ENCODE measurements around the gene QRICH2. TPM values are rescaled to one million over a fixed set of nuclear protein-coding genes. Genes with fewer than 3 reads are reported as not detected.

QRICH2 gene
- total RNA-seq, 1 experiment from 2014 or later: 4.7 TPM

- Histone ChIP-seq H3K36me3 (peaks cover 72% of the 10 kb centered on the region), H3K27me3 (replicated peaks) (no peaks in the 10 kb centered on the region), H3K27ac (no peak overlapping the region), H3K4me1 (replicated peaks) (no peaks in the 10 kb centered on the region; the same call in 1 of the 2 replicates), H3K9me3 (replicated peaks) (no peaks in the 10 kb centered on the region), H3K4me3 (no peak overlapping the region)
- no peak for DNase-seq (ENCODE audit: low read depth in 1 of 2, low spot score in 2 of 2)
Measured at GRCh38 chr17:76343106-76343505, 35.0 kb upstream of the QRICH2 start.

GRCh38 chr17:76341301-76341700 is 33.2 kb upstream of the QRICH2 start:
- Histone ChIP-seq H3K27me3 (replicated peaks) (no peaks in the 10 kb centered on the region), H3K4me1 (replicated peaks) (peaks cover 14% of the 10 kb centered on the region), H3K4me3 (no peak overlapping the region), H3K36me3 (peaks cover 62% of the 10 kb centered on the region), H3K27ac (no peak overlapping the region), H3K9me3 (replicated peaks) (no peaks in the 10 kb centered on the region)
- no peak for DNase-seq (ENCODE audit: low read depth in 1 of 2, low spot score in 2 of 2)

GRCh38 chr17:76337413-76337777 is 29.3 kb upstream of the QRICH2 start:
- Histone ChIP-seq H3K27ac (peak overlapping the region; percentile 14), H3K9me3 (replicated peaks) (no peaks in the 10 kb centered on the region), H3K36me3 (peaks cover 42% of the 10 kb centered on the region), H3K4me3 (no peak overlapping the region), H3K4me1 (replicated peaks) (peaks cover 45% of the 10 kb centered on the region), H3K27me3 (replicated peaks) (no peaks in the 10 kb centered on the region)
- DNase-seq (ENCODE audit: low read depth in 1 of 2, low spot score in 2 of 2): peak in 1 of 2 experiments; percentile 48

GRCh38 chr17:76336756-76337412 is 28.8 kb upstream of the QRICH2 start:
- no peaks in the 10 kb centered on the region for H3K27me3 ChIP-seq (replicated peaks)
- peaks cover 43% of the 10 kb centered on the region for H3K36me3 ChIP-seq
- H3K4me3 ChIP-seq: no peak overlapping the region
- H3K9me3 ChIP-seq (replicated peaks): no peaks in the 10 kb centered on the region
- peak overlapping the region; percentile 14 for H3K27ac ChIP-seq
- H3K4me1 ChIP-seq (replicated peaks): peaks cover 45% of the 10 kb centered on the region
- no peak for DNase-seq (ENCODE audit: low read depth in 1 of 2, low spot score in 2 of 2)

GRCh38 chr17:76335716-76336381 is 27.8 kb upstream of the QRICH2 start:
- DNase-seq (ENCODE audit: low read depth in 1 of 2, low spot score in 2 of 2): no peak
- Histone ChIP-seq H3K4me1 (replicated peaks) (peaks cover 45% of the 10 kb centered on the region), H3K9me3 (replicated peaks) (no peaks in the 10 kb centered on the region), H3K27me3 (replicated peaks) (no peaks in the 10 kb centered on the region), H3K27ac (peak overlapping the region; percentile 76), H3K36me3 (peaks cover 46% of the 10 kb centered on the region), H3K4me3 (no peak overlapping the region)

GRCh38 chr17:76333673-76334505 is 25.8 kb upstream of the QRICH2 start:
- peak in 1 of 2 experiments; percentile 19 for DNase-seq (ENCODE audit: low read depth in 1 of 2, low spot score in 2 of 2)
- no peaks in the 10 kb centered on the region for H3K27me3 ChIP-seq (replicated peaks)

GRCh38 chr17:76331083-76331482 is 23.0 kb upstream of the QRICH2 start:
- no peak for DNase-seq (ENCODE audit: low read depth in 1 of 2, low spot score in 2 of 2)
- H3K27ac ChIP-seq: no peak overlapping the region
- no peaks in the 10 kb centered on the region for H3K9me3 ChIP-seq (replicated peaks)
- H3K27me3 ChIP-seq (replicated peaks): no peaks in the 10 kb centered on the region
- no peak overlapping the region for H3K4me3 ChIP-seq
- H3K36me3 ChIP-seq: peaks cover 73% of the 10 kb centered on the region
- peaks cover 31% of the 10 kb centered on the region for H3K4me1 ChIP-seq (replicated peaks)

More at GRCh38 chr17:76333673-76334505, 25.8 kb upstream of the QRICH2 start:
- Histone ChIP-seq H3K36me3 (peaks cover 51% of the 10 kb centered on the region), H3K4me3 (no peak overlapping the region), H3K27ac (peak overlapping the region; percentile 76), H3K4me1 (replicated peaks) (peaks cover 45% of the 10 kb centered on the region), H3K9me3 (replicated peaks) (no peaks in the 10 kb centered on the region)

- DNase-seq (ENCODE audit: low read depth in 1 of 2, low spot score in 2 of 2): no peak
- Histone ChIP-seq H3K36me3 (peaks cover 77% of the 10 kb centered on the region), H3K4me1 (replicated peaks) (peaks cover 17% of the 10 kb centered on the region), H3K27ac (no peak overlapping the region), H3K9me3 (replicated peaks) (no peaks in the 10 kb centered on the region), H3K4me3 (no peak overlapping the region), H3K27me3 (replicated peaks) (no peaks in the 10 kb centered on the region)
Measured at GRCh38 chr17:76329664-76330063, 21.6 kb upstream of the QRICH2 start.

- Histone ChIP-seq H3K27ac (no peak overlapping the region), H3K36me3 (peaks cover 89% of the 10 kb centered on the region), H3K27me3 (replicated peaks) (no peaks in the 10 kb centered on the region), H3K9me3 (replicated peaks) (no peaks in the 10 kb centered on the region), H3K4me1 (replicated peaks) (no peaks in the 10 kb centered on the region), H3K4me3 (no peak overlapping the region)
- DNase-seq (ENCODE audit: low read depth in 1 of 2, low spot score in 2 of 2): no peak
Measured at GRCh38 chr17:76327696-76328095, 19.6 kb upstream of the QRICH2 start.

GRCh38 chr17:76326306-76326705 is 18.2 kb upstream of the QRICH2 start:
- Histone ChIP-seq H3K4me1 (replicated peaks) (no peaks in the 10 kb centered on the region), H3K9me3 (replicated peaks) (no peaks in the 10 kb centered on the region), H3K36me3 (peaks cover 92% of the 10 kb centered on the region), H3K4me3 (no peak overlapping the region), H3K27me3 (replicated peaks) (no peaks in the 10 kb centered on the region), H3K27ac (no peak overlapping the region)
- DNase-seq (ENCODE audit: low read depth in 1 of 2, low spot score in 2 of 2): no peak

- peak overlapping the region; percentile 13; the same call in 1 of the 2 replicates for H3K27ac ChIP-seq
- DNase-seq (ENCODE audit: low read depth in 1 of 2, low spot score in 2 of 2): no peak
- no peaks in the 10 kb centered on the region for H3K27me3 ChIP-seq (replicated peaks)
- H3K9me3 ChIP-seq (replicated peaks): no peaks in the 10 kb centered on the region
- no peak overlapping the region for H3K4me3 ChIP-seq
- peaks cover 68% of the 10 kb centered on the region for H3K36me3 ChIP-seq
- peaks cover 8% of the 10 kb centered on the region; the same call in 1 of the 2 replicates for H3K4me1 ChIP-seq (replicated peaks)
Measured at GRCh38 chr17:76318586-76318985, 10.5 kb upstream of the QRICH2 start.

- Histone ChIP-seq H3K27ac (no peak overlapping the region), H3K4me1 (replicated peaks) (peaks cover 8% of the 10 kb centered on the region; the same call in 1 of the 2 replicates), H3K4me3 (no peak overlapping the region), H3K27me3 (replicated peaks) (no peaks in the 10 kb centered on the region), H3K36me3 (peaks cover 68% of the 10 kb centered on the region), H3K9me3 (replicated peaks) (no peaks in the 10 kb centered on the region)
- no peak for DNase-seq (ENCODE audit: low read depth in 1 of 2, low spot score in 2 of 2)
Measured at GRCh38 chr17:76317535-76317934, 9.5 kb upstream of the QRICH2 start.

- H3K4me3 ChIP-seq: no peak overlapping the region
- no peak for DNase-seq (ENCODE audit: low read depth in 1 of 2, low spot score in 2 of 2)
- peaks cover 8% of the 10 kb centered on the region; the same call in 1 of the 2 replicates for H3K4me1 ChIP-seq (replicated peaks)
- no peak overlapping the region for H3K27ac ChIP-seq
- no peaks in the 10 kb centered on the region for H3K9me3 ChIP-seq (replicated peaks)
- peaks cover 72% of the 10 kb centered on the region for H3K36me3 ChIP-seq
- no peaks in the 10 kb centered on the region for H3K27me3 ChIP-seq (replicated peaks)
Measured at GRCh38 chr17:76314392-76315227, 6.5 kb upstream of the QRICH2 start.

Data from SJSA1 (cell line).